GM12875 (cell line): ENCODE data around the gene RBM20.

Source experiments
- H3K4me3 ChIP-seq: one replicate; pipeline ENCODE4 v1.5.1; 2011; ENCODE audit warnings: low read depth, low read length, control low read depth
- TF ChIP-seq, protein P1 (sequence below): IDR thresholded peaks from 2 replicates; pipeline ENCODE4 v1.5.1; 2011; ENCODE audit warnings: low read depth, mild to moderate bottlenecking, control low read depth, inconsistent platforms, low read length, moderate library complexity, borderline replicate concordance; ENCODE audit not compliant: insufficient read depth

RBM20 gene

DNA sequence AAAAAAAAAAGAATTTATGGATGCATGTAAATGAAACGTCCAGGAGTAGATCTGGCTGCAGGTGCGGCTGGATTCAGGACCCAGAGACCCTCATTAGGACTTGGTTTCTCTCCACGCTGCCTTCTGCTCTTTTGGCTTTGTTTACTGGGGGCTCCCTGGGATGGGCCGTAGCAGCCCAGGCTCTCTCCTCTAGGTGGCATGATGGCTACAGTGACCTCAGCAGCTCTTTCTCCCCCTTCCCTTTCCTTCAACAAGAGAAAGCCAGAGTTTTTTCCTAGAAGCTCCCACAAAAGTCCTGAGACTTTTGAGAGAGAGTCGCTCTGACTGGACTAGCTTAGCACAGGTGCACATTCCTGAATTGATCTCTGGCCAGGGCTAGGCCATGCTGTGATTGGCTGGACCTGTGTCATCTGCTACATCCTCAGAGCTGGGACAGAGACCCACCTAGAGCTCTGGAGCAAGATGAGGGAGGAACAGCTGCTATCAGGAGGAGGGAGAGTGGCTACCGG, 159.7 kb downstream of the RBM20 start:
- TF ChIP-seq, protein P1, sequence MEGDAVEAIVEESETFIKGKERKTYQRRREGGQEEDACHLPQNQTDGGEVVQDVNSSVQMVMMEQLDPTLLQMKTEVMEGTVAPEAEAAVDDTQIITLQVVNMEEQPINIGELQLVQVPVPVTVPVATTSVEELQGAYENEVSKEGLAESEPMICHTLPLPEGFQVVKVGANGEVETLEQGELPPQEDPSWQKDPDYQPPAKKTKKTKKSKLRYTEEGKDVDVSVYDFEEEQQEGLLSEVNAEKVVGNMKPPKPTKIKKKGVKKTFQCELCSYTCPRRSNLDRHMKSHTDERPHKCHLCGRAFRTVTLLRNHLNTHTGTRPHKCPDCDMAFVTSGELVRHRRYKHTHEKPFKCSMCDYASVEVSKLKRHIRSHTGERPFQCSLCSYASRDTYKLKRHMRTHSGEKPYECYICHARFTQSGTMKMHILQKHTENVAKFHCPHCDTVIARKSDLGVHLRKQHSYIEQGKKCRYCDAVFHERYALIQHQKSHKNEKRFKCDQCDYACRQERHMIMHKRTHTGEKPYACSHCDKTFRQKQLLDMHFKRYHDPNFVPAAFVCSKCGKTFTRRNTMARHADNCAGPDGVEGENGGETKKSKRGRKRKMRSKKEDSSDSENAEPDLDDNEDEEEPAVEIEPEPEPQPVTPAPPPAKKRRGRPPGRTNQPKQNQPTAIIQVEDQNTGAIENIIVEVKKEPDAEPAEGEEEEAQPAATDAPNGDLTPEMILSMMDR, result peak; percentile 82
- no peak overlapping the region for H3K4me3 ChIP-seq

DNA sequence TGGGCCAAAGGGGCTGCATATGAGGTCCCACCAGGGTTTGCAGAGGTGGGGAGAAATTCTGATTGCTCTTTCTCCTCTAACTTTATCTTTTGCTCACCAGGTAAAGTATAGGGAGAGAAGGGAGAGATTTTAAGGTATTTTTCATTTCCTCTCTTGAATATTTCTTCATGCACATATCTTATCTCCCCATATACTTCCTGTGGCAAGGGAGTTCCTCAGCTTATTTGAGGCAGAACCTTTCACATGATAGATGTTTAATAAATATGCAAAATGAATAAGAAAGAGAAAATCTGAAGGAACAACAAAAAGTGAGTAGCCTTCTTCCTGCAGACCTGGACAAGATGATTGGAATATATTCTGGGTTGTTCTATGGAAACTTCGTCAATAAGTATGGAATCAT, 160.2 kb downstream of the RBM20 start:
- H3K4me3 ChIP-seq, result no peak overlapping the region
- TF ChIP-seq, protein P1, result no peak

DNA sequence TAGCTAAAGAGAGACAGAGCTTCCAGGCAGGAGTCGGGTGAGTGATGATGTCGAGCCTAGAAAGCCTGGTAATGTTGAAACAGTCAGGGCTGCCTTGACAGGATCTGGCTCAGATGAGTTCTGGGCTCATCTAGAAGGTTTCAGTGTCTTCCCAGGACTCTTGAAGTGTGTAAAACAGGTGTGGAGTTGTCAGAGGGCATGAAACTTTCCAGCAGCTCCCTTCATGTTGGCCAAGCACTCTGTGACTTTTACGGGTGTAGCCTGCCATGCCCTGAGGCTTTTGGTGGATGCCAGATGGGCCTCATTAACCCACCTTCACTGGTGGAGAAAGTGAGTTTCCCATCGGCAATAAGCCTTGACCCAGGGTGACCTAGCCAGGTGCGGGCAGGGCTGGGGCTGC, 161.2 kb downstream of the RBM20 start:
- TF ChIP-seq, protein P1, result no peak
- H3K4me3 ChIP-seq, result no peak overlapping the region

DNA sequence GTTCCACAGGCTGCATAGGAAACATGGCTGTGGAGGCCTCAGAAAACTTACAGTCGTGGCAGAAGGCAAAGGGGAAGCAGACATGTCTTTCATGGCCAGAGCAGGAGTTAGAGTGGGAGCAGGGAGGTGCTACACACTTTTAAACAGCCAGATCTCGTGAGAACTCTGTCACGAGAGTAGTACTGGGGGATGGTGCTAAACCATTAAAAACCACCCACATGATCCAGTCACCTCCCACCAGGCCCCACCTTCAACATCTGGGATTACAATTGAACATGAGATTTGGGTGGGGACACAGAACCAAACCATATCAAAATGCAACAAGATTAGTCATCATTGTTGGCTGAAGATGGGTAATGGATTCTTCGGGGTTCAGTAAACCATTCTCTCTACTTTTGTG, 162.2 kb downstream of the RBM20 start:
- TF ChIP-seq, protein P1, result no peak
- H3K4me3 ChIP-seq, result no peak overlapping the region

DNA sequence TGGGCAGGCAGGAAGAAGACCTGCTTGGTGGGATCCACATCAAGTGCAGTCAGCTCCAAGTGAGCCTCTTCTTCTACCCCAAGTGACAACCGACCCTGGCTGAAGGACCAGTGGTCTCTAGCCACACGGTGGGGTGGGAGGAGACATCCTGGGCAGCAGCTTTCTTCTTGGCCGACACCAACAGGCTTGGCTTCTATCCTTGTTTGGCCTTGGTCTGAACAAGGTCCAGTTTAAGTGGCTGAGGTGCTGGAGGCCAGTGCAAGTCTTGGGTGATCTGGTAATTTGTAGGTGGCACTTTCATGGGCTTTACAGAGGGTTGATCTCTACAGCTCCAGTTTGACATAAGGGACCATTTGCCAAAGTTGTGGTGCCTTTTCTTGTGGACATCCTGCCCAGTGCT, 164.0 kb downstream of the RBM20 start:
- TF ChIP-seq, protein P1, result no peak
- no peak overlapping the region for H3K4me3 ChIP-seq

DNA sequence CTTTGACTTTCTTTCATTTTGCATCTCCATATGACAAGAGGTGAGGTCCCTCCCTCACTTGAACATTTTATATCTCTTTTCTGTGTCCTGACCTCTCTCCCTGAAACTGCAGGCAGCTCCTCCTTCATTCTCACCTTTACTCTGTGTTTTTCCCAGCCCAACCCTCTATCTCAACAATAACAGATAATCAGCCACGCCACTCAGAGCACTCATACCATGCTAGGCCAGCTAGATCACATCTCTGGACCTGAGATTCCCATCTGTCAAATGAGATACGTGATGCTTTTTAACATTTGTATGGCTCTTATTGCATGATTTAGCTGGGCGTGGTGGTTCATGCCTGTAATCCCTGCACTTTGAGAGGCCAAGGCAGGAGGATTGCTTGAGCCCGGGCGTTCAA, 164.5 kb downstream of the RBM20 start:
- TF ChIP-seq, protein P1, result no peak
- H3K4me3 ChIP-seq, result no peak overlapping the region

DNA sequence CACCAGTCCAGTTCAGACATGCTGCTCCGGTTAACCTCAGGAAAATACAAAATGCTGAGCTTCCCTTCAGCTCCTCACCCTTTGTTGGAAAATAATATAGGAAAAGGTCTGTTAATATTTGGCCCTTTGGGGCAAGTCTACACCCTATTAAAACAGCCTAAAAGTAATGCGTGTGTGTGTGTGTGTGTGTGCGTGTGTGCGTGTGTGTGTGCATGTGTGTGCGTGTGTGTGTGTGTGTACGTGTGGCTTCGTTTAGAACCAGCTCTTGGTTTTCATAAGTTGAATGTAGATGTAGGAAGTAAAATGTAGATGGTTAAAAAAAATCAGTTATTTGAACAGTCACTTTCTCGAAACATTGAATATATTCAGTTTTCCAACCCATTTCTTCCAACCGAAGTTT, 166.5 kb downstream of the RBM20 start:
- no peak overlapping the region for H3K4me3 ChIP-seq
- TF ChIP-seq, protein P1, result no peak
